ENCODE measurements around the gene SIK3. TPM values are rescaled to one million over a fixed set of nuclear protein-coding genes. Genes with fewer than 3 reads are reported as not detected.

Gene SIK3
- total RNA-seq, 1 experiment from 2014 or later: 14.5 TPM

- BruUV-seq (replicated peaks): no TSS peak
- Histone ChIP-seq H3K9ac (ENCODE audit: low read length) (no peak overlapping the region), H3K9me2 (replicated peaks; ENCODE audit: low read length) (no peaks in the 10 kb centered on the region), H2AFZ (ENCODE audit: low read length) (no peak overlapping the region), H3K27me3 (ENCODE audit: low read length) (no peaks in the 10 kb centered on the region), H3K27ac (ENCODE audit: low read length) (peak overlapping the region; percentile 49), H3K4me3 (ENCODE audit: low read length) (peak overlapping the region; percentile 49), H3K36me3 (ENCODE audit: low read depth, low read length) (no peaks in the 10 kb centered on the region), H3K79me2 (ENCODE audit: low read length) (peaks cover 92% of the 10 kb centered on the region), H3K4me1 (ENCODE audit: insufficient read depth, low read length) (peaks cover 32% of the 10 kb centered on the region), H3K9me3 (ENCODE audit: low read length) (no peaks in the 10 kb centered on the region), H3F3A (ENCODE audit: low read length, unreplicated experiment) (peaks cover 7% of the 10 kb centered on the region), H3K4me2 (ENCODE audit: low read length) (peak overlapping the region; percentile 74), H4K20me1 (ENCODE audit: low read length) (peaks cover 48% of the 10 kb centered on the region)
- TF ChIP-seq EZH2 (IDR thresholded peaks at IDR 0.05; ENCODE audit: low read length, unreplicated experiment): no peak
- TF ChIP-seq CTCF (conservative IDR thresholded peaks at IDR 0.05; ENCODE audit: low read depth, low read length): no peak
- TF ChIP-seq EZH2phosphoT487 (IDR thresholded peaks at IDR 0.05; ENCODE audit: borderline replicate concordance, low read length): no peak
- ChIA-PET CTCF (interaction anchor here (0.5 kb wide), 1 partner anchor 19 kb away, joined by 4 read pairs; no protein-coding TSS in a partner anchor), POLR2A (ENCODE audit: unreplicated experiment) (interaction anchor here (0.6 to 0.7 kb wide), 4 partner anchors 8 to 237 kb away, joined by 3 to 5 read pairs (median 4); no protein-coding TSS in a partner anchor)
- intact Hi-C loops (cut with micrococcal nuclease): loop anchor here (2.0 kb wide), 2 partner anchors 19 to 71 kb away; no protein-coding TSS in a partner anchor
- peak; percentile 77 for ATAC-seq
- peak; percentile 93 for DNase-seq
Measured at GRCh38 chr11:117090111-117090706, 8.0 kb downstream of the SIK3 start.

- CTCF ChIA-PET: no interaction called here
- peak overlapping the region; percentile 49 for H3K4me3 ChIP-seq (ENCODE audit: low read length)
- H3K9ac ChIP-seq (ENCODE audit: low read length): no peak overlapping the region
- no peaks in the 10 kb centered on the region for H3K9me3 ChIP-seq (ENCODE audit: low read length)
- peaks cover 47% of the 10 kb centered on the region for H4K20me1 ChIP-seq (ENCODE audit: low read length)
- H2AFZ ChIP-seq (ENCODE audit: low read length): no peak overlapping the region
- peaks cover 92% of the 10 kb centered on the region for H3K79me2 ChIP-seq (ENCODE audit: low read length)
- H3K36me3 ChIP-seq (ENCODE audit: low read depth, low read length): no peaks in the 10 kb centered on the region
- no TSS peak for BruUV-seq (replicated peaks)
- DNase-seq (peak; percentile 92), ATAC-seq (peak; percentile 96)
- peaks cover 27% of the 10 kb centered on the region for H3K4me1 ChIP-seq (ENCODE audit: insufficient read depth, low read length)
- intact Hi-C loops (cut with micrococcal nuclease): loop anchor here (2.0 kb wide), 2 partner anchors 19 to 71 kb away; no protein-coding TSS in a partner anchor
- POLR2A ChIA-PET (ENCODE audit: unreplicated experiment): interaction anchor here (0.6 to 0.7 kb wide), 3 partner anchors 9 to 236 kb away, joined by 3 to 5 read pairs (median 3); no protein-coding TSS in a partner anchor
- no peak for TF ChIP-seq CTCF (conservative IDR thresholded peaks at IDR 0.05; ENCODE audit: low read depth, low read length)
- TF ChIP-seq EZH2 (IDR thresholded peaks at IDR 0.05; ENCODE audit: low read length, unreplicated experiment): no peak
- TF ChIP-seq EZH2phosphoT487 (IDR thresholded peaks at IDR 0.05; ENCODE audit: borderline replicate concordance, low read length): no peak
- peak overlapping the region; percentile 74 for H3K4me2 ChIP-seq (ENCODE audit: low read length)
- H3K27me3 ChIP-seq (ENCODE audit: low read length): no peaks in the 10 kb centered on the region
- peak overlapping the region; percentile 49 for H3K27ac ChIP-seq (ENCODE audit: low read length)
- H3K9me2 ChIP-seq (replicated peaks; ENCODE audit: low read length): no peaks in the 10 kb centered on the region
- H3F3A ChIP-seq (ENCODE audit: low read length, unreplicated experiment): peaks cover 7% of the 10 kb centered on the region
Measured at GRCh38 chr11:117089685-117090084, 8.5 kb downstream of the SIK3 start.

- H3K4me2 ChIP-seq (ENCODE audit: low read length): no peak overlapping the region
- CTCF ChIA-PET: no interaction called here
- H3K4me3 ChIP-seq (ENCODE audit: low read length): no peak overlapping the region
- BruUV-seq (replicated peaks): no TSS peak
- H3K9me3 ChIP-seq (ENCODE audit: low read length): no peaks in the 10 kb centered on the region
- H4K20me1 ChIP-seq (ENCODE audit: low read length): peaks cover 43% of the 10 kb centered on the region
- H3F3A ChIP-seq (ENCODE audit: low read length, unreplicated experiment): peaks cover 7% of the 10 kb centered on the region
- ATAC-seq (no peak), DNase-seq (no peak)
- no peak for TF ChIP-seq EZH2 (IDR thresholded peaks at IDR 0.05; ENCODE audit: low read length, unreplicated experiment)
- no peak for TF ChIP-seq EZH2phosphoT487 (IDR thresholded peaks at IDR 0.05; ENCODE audit: borderline replicate concordance, low read length)
- no peak for TF ChIP-seq CTCF (conservative IDR thresholded peaks at IDR 0.05; ENCODE audit: low read depth, low read length)
- peaks cover 92% of the 10 kb centered on the region for H3K79me2 ChIP-seq (ENCODE audit: low read length)
- intact Hi-C loops (cut with micrococcal nuclease): no loop called here
- H3K27me3 ChIP-seq (ENCODE audit: low read length): no peaks in the 10 kb centered on the region
- H3K9ac ChIP-seq (ENCODE audit: low read length): no peak overlapping the region
- H3K36me3 ChIP-seq (ENCODE audit: low read depth, low read length): no peaks in the 10 kb centered on the region
- peaks cover 24% of the 10 kb centered on the region for H3K4me1 ChIP-seq (ENCODE audit: insufficient read depth, low read length)
- H3K9me2 ChIP-seq (replicated peaks; ENCODE audit: low read length): no peaks in the 10 kb centered on the region
- no peak overlapping the region for H3K27ac ChIP-seq (ENCODE audit: low read length)
- POLR2A ChIA-PET (ENCODE audit: unreplicated experiment): no interaction called here
- H2AFZ ChIP-seq (ENCODE audit: low read length): no peak overlapping the region
Measured at GRCh38 chr11:117087446-117087845, 10.8 kb downstream of the SIK3 start.
